Erythroblast (primary cell): ENCODE results near the gene FGF12.

Experiments
- DNase-seq, 2 experiments: peaks; one replicate each; lab custom pipeline; 2025; lab: John Stamatoyannopoulos, UW
- GATA1 ChIP-seq: IDR thresholded peaks from 2 replicates; pipeline ENCODE4 v1.6.1; 2011; ENCODE audit warnings: low read depth, mild to moderate bottlenecking, control low read depth, low read length, moderate library complexity
- POLR2A ChIP-seq: IDR thresholded peaks from 2 replicates; pipeline ENCODE4 v1.6.1; 2011; ENCODE audit warnings: mild to moderate bottlenecking, low read length

The FGF12 gene

DNA sequence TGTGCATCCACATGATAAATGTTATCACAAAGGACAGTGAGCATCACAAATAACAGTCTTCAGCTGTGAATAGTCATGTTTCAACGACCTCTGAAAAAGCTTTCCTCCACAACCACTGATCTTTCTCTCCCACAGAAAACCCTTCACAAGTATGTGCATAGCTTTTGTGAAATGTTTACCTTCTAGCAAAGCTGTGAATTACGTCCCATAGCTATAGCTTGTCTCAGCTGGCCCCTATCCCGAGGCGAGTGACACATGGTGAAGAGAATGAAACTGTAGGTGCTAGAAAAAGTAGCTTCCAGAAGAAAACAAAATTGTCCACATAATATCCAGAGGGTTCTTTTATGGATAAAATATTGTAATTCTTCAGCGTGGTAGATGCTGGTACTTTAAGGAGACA is 182.0 kb downstream of the FGF12 start:
- TF ChIP-seq GATA1 = no peak
- TF ChIP-seq POLR2A = no peak
- DNase-seq = peak; percentile 38 to 60

DNA sequence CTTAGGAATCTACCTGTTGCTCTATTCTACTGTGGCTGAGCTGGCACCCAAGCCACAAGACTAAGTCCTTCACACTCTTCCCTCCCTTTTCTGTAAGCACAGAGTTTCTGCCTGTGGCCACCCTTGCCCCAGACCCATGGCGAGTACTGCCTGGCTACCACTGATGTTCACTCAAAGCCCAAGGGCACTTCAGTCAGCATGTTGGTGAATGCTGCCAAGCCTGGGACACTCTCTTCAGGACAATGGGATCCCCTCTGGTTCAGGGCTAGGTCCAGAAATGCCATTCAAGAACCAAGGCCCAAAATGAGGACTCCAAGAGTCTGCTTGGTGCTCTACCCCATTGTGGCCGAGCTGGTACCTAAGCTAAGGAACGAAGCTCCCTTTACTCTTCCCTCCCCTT is 184.2 kb downstream of the FGF12 start:
- no peak for TF ChIP-seq POLR2A
- no peak for TF ChIP-seq GATA1
- no peak for DNase-seq

DNA sequence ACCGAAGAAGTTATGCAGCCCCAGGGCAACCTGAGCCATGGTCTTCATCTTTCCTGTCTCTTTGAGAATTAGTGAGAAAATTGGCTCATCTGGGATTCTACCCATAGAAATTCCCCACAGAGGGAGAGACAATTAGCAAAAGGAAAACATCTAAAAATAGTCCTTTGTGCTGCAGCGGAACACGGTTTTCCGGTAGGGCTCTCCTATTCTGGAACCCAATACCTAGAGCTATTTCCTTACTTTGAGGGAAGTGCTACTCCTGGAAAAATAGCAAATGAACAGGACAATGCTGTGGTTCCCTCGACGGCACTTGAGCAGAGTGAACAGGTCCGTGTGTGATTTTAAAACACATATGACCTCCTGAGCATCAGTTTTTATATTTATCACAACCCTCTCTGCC is 210.5 kb downstream of the FGF12 start:
- no peak for TF ChIP-seq POLR2A
- TF ChIP-seq GATA1 = no peak
- DNase-seq = no peak

DNA sequence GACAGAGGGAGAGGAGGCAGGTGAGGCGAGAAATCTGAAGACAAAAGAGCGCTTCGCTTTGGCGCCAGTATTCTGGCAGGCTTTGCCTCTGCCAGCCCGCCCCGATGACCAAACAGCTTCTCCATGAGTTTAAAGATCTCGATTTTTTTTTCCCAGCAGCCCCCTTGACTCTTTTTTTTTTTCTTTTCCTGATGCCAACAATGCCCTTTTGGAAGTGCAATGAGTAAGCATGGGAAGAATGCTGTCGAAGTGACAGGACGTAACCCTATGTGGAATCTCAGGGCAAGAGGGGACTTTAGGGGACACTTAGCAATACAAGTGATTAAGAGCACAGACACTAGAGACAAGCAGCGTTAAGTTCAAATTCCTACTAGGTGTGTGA is 211.7 kb downstream of the FGF12 start:
- TF ChIP-seq POLR2A (no peak), GATA1 (no peak)
- no peak for DNase-seq

DNA sequence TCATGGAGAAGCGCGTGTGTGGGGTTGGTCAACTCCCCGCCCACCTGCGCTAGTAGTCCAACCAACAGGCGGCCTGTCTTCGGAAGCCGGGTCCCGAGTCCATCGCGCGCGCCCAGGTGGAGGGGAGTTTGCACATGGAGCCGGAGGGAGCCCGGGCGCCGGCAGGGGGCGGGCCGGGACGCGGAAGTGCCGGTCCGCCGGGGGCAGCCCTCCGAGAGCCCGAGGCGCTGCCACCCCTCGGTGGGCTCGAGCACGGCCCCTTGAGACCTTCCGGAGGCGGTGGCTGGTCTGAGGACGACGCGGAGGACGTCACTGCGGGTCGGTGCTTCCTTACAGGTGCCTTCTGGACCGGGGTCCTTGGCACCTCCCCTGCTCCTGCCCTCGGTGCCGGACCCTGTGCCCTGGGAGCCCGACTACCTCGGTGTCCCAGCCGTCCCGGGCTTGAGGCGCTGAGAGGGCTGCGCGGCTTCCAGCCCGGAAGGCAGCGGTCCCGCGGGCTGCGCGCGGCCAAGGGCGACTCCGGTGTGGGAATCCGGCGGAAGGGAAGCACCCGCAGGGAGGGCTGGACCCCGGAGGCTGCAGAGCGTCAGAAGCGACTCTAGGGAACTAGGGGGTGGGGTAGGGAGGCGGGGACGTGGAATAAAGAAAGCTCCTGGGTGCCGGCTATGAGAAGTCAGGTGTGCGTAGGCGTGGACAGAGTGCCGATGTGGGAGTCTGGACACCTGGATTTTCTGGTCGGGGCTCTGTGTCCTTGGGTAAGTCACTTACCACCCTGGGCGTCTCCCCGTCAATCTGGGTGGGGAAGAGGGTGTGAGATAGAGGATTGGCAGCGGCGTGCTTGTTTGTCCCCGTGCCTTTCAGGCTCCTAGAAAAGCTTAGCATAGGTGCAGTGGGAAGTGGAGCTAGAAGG is 212.3 kb downstream of the FGF12 start:
- TF ChIP-seq GATA1 (no peak), POLR2A (no peak)
- DNase-seq = peak in 1 of 2 experiments; percentile 7

DNA sequence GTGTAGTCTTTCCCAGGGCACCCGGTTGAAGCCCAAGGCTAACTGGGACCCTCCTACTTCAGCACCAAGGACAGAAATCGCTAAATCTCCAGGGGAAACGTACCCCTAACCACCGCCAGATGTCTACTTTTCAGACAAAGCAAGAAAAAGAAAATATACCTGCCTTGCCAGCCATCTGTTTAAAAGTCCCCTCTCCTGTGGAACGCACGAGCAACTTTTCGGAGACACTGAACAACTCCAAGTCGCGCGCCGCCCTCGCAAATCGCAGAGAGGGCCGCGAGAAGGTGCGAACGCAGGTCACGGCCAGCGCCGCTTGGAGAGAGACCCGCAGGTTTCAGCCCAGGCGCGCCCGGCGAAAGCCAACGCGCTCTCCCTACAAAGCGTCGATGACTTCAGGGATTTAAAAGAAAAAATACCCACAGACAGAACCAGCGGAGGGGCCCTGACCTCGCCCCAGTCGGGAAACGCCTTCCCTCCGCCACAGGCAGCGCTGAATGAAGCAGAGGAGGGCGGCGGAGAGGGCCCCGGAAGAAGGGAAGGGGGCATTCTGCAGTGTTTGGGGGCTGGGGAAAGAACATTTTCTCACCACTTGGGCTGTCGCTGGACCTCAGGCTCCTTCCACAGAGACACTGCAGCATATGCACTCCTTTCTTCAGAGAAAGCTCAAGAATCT is 213.1 kb downstream of the FGF12 start:
- DNase-seq = peak; percentile 3
- TF ChIP-seq POLR2A (no peak), GATA1 (no peak)

DNA sequence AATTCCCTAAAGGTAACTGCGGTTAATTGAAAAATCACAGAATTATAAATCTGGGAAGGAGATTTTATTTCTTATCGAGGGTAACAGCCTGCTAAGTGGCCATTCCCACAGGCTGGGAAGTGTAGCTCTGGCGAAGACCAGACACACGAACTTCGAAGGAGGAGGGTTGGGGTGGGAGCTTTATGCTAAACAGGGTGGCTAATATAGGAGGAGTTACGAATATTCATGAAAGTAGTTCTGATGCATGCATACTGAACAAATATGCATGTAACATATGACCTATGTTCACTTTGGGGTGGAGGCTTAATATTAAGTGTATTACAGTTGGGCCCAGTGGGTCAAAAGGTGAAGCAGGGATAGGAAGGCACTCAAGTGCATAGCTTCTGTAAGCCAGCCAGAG is 221.6 kb downstream of the FGF12 start:
- TF ChIP-seq POLR2A (no peak), GATA1 (no peak)
- no peak for DNase-seq

DNA sequence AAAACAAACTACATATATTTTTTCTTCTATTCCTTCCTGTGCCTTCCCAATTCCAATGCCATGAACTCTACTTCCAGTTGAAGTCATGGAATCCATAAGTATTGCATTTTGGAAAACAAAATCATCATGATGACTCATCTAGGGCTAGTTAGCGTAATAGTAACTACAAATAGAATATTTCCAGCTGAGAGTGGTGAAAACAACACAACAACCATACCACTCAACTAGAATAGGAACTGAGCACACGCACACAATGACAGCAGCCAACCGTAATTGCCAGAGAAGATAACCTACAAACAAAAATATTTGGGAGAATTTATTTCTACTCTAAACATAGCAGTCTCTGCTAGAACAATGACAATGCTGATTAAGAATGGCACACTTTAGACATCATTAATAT is 225.9 kb downstream of the FGF12 start:
- DNase-seq = no peak
- no peak for TF ChIP-seq POLR2A
- no peak for TF ChIP-seq GATA1

DNA sequence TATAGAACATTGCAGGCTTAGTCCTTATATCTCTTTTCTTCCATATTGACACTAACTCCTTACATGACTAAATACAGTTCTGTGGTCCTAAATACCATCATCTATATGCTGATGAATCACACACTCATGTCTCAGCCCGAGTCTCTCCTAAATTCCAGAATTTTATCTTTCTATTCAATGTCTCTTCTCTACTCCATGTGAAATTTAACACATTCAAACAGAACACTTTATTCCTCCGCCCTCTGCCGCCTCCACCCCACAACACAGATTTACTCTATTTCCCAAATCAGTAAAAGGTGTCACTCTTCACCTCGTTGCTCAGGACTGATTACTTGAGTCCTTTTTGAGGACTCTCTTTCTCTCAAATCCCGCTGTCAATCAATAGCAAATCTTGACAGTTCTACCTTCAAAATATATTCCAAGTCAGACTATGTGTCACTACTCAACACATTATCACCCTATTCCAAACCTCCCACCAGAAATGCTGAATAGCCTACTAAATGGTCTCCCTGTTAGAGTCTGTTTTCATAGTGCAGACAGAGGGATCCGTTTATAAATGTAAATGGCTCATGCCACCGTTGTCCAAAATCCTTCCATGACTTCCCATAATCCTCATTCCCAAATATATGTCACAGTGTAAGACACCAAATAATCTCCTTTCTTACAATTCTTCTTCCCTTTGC is 230.3 kb downstream of the FGF12 start:
- DNase-seq = no peak
- TF ChIP-seq GATA1 = no peak

DNA sequence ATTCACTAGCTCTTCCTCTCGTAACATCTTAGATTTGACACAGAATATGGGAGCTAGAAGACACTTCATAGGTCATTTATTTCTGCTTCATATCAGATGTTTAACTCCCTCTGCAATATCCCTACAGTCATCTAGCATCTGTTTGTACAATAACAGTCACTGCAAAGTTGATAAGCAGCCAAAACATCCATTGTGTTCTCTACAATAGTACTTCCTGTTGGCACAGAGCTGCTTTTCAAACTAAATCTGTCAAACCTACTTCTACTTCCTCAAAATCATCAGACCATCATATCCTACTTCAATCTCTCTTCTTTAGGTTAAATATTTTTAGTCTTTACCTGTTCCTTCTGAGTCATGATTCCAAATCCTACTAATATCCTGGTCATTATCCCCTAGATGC is 233.2 kb downstream of the FGF12 start:
- no peak for DNase-seq
- TF ChIP-seq POLR2A = no peak
- no peak for TF ChIP-seq GATA1

DNA sequence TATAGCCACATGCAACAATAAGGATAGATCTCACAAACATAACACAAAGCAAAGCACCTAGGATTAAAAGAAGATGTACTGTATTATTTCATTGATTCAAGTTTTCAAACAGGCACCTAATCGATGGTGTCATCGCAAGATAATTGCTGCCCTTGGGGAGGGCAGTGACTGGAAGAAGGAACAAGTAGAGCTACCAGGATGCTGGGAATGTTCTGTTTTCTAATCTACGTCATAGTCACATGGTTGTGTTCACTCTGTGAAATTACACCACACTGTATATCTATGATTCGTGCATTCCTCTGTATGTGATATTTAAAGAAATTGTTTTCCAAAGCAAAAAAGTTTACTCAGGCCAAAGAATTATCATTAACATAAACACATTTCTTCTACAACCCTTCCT is 236.6 kb downstream of the FGF12 start:
- no peak for DNase-seq

DNA sequence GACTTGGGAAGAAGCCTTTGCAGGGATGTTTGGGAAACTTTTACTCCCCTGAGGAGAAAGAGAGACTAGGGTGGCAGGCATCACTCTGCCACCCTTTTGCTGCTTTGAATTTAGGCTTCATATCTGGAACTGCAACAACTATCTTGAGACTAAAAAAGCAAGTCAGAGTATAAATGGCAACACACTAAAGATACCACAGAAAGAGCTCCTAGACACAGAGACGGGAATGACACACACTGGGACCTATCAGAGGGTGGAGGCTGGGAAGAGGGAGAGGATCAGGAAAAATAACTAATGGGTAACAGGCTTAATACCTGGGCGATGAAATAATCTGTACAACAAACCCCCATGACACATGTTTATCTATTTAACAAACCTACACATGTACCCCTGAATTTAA is 237.8 kb downstream of the FGF12 start:
- TF ChIP-seq GATA1 (no peak), POLR2A (no peak)
- no peak for DNase-seq

More for the DNA sequence above, 236.6 kb downstream of the FGF12 start:
- TF ChIP-seq GATA1 = no peak
- TF ChIP-seq POLR2A = no peak

DNA sequence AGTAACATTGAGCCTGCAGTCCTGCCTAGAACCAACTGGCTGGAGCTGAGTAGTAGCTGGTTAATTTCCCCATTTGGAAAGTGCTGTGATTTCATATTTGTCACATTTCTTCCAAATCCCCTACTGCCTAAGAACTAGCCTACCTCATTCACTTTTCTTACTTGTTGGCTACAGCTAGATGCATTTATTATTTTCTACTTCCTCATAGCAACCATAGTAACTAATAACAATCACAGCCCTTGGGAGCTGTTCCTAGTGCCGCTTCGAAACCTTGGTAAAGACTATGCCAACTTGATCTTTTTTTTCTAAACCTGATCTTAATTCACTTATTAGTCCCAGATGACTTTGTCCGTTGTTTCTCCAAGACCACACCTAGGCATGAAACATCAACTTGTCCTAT is 240.3 kb downstream of the FGF12 start:
- no peak for DNase-seq

DNA sequence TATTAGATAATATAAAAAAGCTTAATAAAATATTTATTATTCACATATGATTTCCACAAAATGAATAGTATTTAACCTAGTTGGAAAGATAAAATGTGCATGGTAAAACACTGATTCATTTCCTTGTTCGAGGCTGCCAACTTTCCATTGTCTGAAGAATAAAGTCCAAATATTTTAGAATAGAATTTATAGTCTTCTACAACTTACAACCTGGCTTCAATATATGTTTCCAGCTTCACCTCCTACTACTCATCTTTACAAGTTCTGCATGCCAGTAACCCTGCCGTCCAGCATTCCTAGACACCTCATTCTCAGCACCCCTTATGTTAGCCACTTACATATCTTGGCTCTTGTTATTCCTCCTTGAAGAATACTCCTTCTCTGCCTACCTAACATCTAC is 244.5 kb downstream of the FGF12 start:
- no peak for TF ChIP-seq GATA1
- no peak for TF ChIP-seq POLR2A
- no peak for DNase-seq

More for the DNA sequence above, 240.3 kb downstream of the FGF12 start:
- TF ChIP-seq POLR2A (no peak), GATA1 (no peak)

DNA sequence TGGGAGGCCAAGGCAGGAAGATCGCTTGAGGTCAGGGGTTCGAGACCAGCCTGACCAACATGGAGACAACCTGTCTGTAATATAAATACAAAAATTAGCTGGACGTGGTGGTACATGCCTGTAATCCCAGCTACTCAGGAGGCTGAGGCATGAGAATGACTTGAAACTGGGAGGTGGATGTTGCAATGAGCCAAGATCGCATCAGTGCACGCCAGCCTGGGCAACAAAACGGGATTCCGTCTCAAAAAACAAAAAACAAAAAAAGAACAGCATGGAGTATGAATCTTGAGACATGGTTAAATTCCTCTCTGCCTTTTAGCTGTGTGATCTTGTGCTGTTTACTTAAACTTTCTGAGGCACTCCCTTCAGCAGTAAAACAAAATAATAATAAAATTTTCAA is 244.9 kb downstream of the FGF12 start:
- no peak for DNase-seq

More for the DNA sequence above, 244.9 kb downstream of the FGF12 start:
- TF ChIP-seq GATA1 (no peak), POLR2A (no peak)
